ENCODE results near the gene DBR1.
A peak's percentile ranks its signal among the peaks of the same experiment; 100 is the strongest.
"Not testable (repeated sequence)": the region's sequence is repeated elsewhere in the genome, so short reads cannot be mapped to it uniquely, and the experiment has no call there.

The DBR1 gene

GRCh38 chr3:138186221-138186620 is 11.5 kb upstream of the DBR1 start:
- DNase-seq, result no peak

- DNase-seq, result no peak
Observed at GRCh38 chr3:138184994-138185393, 10.3 kb upstream of the DBR1 start.

GRCh38 chr3:138180375-138181029 is 5.8 kb upstream of the DBR1 start:
- peak; percentile 50 for DNase-seq

- DNase-seq, result no peak
Observed at GRCh38 chr3:138173769-138174420, 826 bp downstream of the DBR1 start.

- DNase-seq, result no peak
Observed at GRCh38 chr3:138172625-138173024, 2.1 kb downstream of the DBR1 start.

- no peak for DNase-seq
Observed at GRCh38 chr3:138165061-138165460, 9.7 kb downstream of the DBR1 start.

GRCh38 chr3:138157743-138158142 is 17.0 kb downstream of the DBR1 start:
- DNase-seq, result no peak

- no peak for DNase-seq
Observed at GRCh38 chr3:138154534-138154933, 20.2 kb downstream of the DBR1 start.

- DNase-seq, result no peak
Observed at GRCh38 chr3:138148503-138148902, 26.2 kb downstream of the DBR1 start.

- not testable (repeated sequence) for DNase-seq
Observed at GRCh38 chr3:138142181-138142580, 32.5 kb downstream of the DBR1 start.

GRCh38 chr3:138140940-138141339 is 33.8 kb downstream of the DBR1 start:
- no peak for DNase-seq

- DNase-seq, result no peak
Observed at GRCh38 chr3:138139691-138140090, 35.0 kb downstream of the DBR1 start.

GRCh38 chr3:138137861-138138260 is 36.9 kb downstream of the DBR1 start:
- DNase-seq, result no peak

- DNase-seq, result no peak
Observed at GRCh38 chr3:138136201-138136600, 38.5 kb downstream of the DBR1 start.

- DNase-seq, result no peak
Observed at GRCh38 chr3:138135833-138136194, 38.9 kb downstream of the DBR1 start.

GRCh38 chr3:138135146-138135832 is 39.4 kb downstream of the DBR1 start:
- DNase-seq, result no peak

GRCh38 chr3:138132239-138132638 is 42.5 kb downstream of the DBR1 start, which contains the start of gene A4GNT:
Gene A4GNT, minus strand, starts transcription at chr3:138132390. Its CDS starts 1,134 bp downstream, at chr3:138131256.
- no peak for DNase-seq

- DNase-seq, result no peak
Observed at GRCh38 chr3:138127636-138128365, 46.9 kb downstream of the DBR1 start.

- DNase-seq, result no peak
Observed at GRCh38 chr3:138125548-138126221, 49.0 kb downstream of the DBR1 start.

GRCh38 chr3:138124706-138125355 is 49.9 kb downstream of the DBR1 start:
- no peak for DNase-seq

GRCh38 chr3:138124188-138124587 is 50.5 kb downstream of the DBR1 start:
- no peak for DNase-seq

- no peak for DNase-seq
Observed at GRCh38 chr3:138119423-138119766, 55.3 kb downstream of the DBR1 start.

All from CD4-positive, alpha-beta T cell treated with Interleukin-4 for 4 hours (primary cell).